HG03064 (cell line): ENCODE data around the gene ACBD4.

Experiments
- ATAC-seq: cut with Tn5 transposase; IDR thresholded peaks from one replicate; pipeline ENCODE4 v1.9.1; 2021; ENCODE audit warnings: low read depth; ENCODE audit not compliant: unreplicated experiment

Gene ACBD4

GRCh38 chr17:45149669-45150664, 14.5 kb downstream of the ACBD4 start:
- ATAC-seq = no peak

- ATAC-seq = no peak
Observed at GRCh38 chr17:45150911-45151809, 15.7 kb downstream of the ACBD4 start.

GRCh38 chr17:45155029-45155428, 19.5 kb downstream of the ACBD4 start:
- no peak for ATAC-seq

GRCh38 chr17:45155483-45155882, 20.0 kb downstream of the ACBD4 start:
- no peak for ATAC-seq

GRCh38 chr17:45156242-45156641, 20.8 kb downstream of the ACBD4 start:
- no peak for ATAC-seq

GRCh38 chr17:45160447-45161287, 25.2 kb downstream of the ACBD4 start:
- ATAC-seq = peak; percentile 13

GRCh38 chr17:45161288-45162024, 26.0 kb downstream of the ACBD4 start, which contains the start of gene HEXIM2:
HEXIM2 (plus strand) TSS chr17:45161875; CDS start chr17:45162794, 919 bp downstream.
- peak; percentile 85 for ATAC-seq

- ATAC-seq = no peak
Observed at GRCh38 chr17:45162025-45162687, 26.7 kb downstream of the ACBD4 start.

GRCh38 chr17:45164734-45165269, 29.3 kb downstream of the ACBD4 start:
- ATAC-seq = no peak

- ATAC-seq = no peak
Observed at GRCh38 chr17:45168991-45169752, 33.7 kb downstream of the ACBD4 start.

GRCh38 chr17:45170280-45170930, 34.9 kb downstream of the ACBD4 start:
- ATAC-seq = no peak

- no peak for ATAC-seq
Observed at GRCh38 chr17:45170931-45171337, 35.4 kb downstream of the ACBD4 start.

- no peak for ATAC-seq
Observed at GRCh38 chr17:45171338-45172231, 36.1 kb downstream of the ACBD4 start.

- no peak for ATAC-seq
Observed at GRCh38 chr17:45172232-45172540, 36.7 kb downstream of the ACBD4 start.

- no peak for ATAC-seq
Observed at GRCh38 chr17:45172541-45173286, 37.2 kb downstream of the ACBD4 start.

- no peak for ATAC-seq
Observed at GRCh38 chr17:45175759-45176115, 40.2 kb downstream of the ACBD4 start.
